KMS-11 (cell line): ENCODE measurements around the gene GRID1.

Source experiments
- H2AFZ ChIP-seq: fragments of 200-600 bp; sonication (generic); 2 replicates; pipeline ENCODE4 v1.6.1; 2016; ENCODE audit warnings: antibody characterized with exemption, mixed run types, low read depth
- H3K27ac ChIP-seq: fragments of 200-600 bp; sonication (generic); 2 replicates; pipeline ENCODE4 v1.6.1; 2016; ENCODE audit warnings: mild to moderate bottlenecking, mixed run types
- H3K27me3 ChIP-seq: fragments of 200-600 bp; sonication (generic); 2 replicates; pipeline ENCODE4 v1.6.1; 2017; ENCODE audit warnings: mild to moderate bottlenecking, low read depth, mixed run types, moderate library complexity; ENCODE audit not compliant: insufficient read depth
- H3K36me3 ChIP-seq: fragments of 200-600 bp; sonication (generic); 2 replicates; pipeline ENCODE4 v1.6.1; 2017; ENCODE audit warnings: mild to moderate bottlenecking, mixed run types; ENCODE audit not compliant: insufficient read depth
- H3K4me1 ChIP-seq: fragments of 200-600 bp; sonication (generic); 2 replicates; pipeline ENCODE4 v1.6.1; 2016; ENCODE audit warnings: mild to moderate bottlenecking, low read depth, mixed run types; ENCODE audit not compliant: poor library complexity, severe bottlenecking
- H3K4me2 ChIP-seq: fragments of 200-600 bp; sonication (generic); 2 replicates; pipeline ENCODE4 v1.7.0; 2016; ENCODE audit warnings: mild to moderate bottlenecking, mixed run types
- H3K4me3 ChIP-seq: fragments of 200-600 bp; sonication (generic); IDR thresholded peaks from 2 replicates; pipeline ENCODE4 v1.6.1; 2017; ENCODE audit warnings: low read depth, low read length, mixed read lengths; ENCODE audit not compliant: insufficient read depth
- H3K79me2 ChIP-seq: fragments of 200-600 bp; sonication (generic); 2 replicates; pipeline ENCODE4 v1.6.1; 2016; ENCODE audit warnings: low read depth, mixed run types; ENCODE audit not compliant: insufficient read depth
- H3K9ac ChIP-seq: fragments of 200-600 bp; sonication (generic); 2 replicates; pipeline ENCODE4 v1.6.1; 2016; ENCODE audit warnings: mild to moderate bottlenecking, mixed run types
- H4K20me1 ChIP-seq: fragments of 200-600 bp; sonication (generic); 2 replicates; pipeline ENCODE4 v1.6.1; 2016; ENCODE audit warnings: mild to moderate bottlenecking, mixed run types; ENCODE audit not compliant: insufficient read depth
- CTCF ChIP-seq: fragments of 200-600 bp; sonication (generic); conservative IDR thresholded peaks from 2 replicates; pipeline ENCODE4 v1.6.1; 2017; ENCODE audit warnings: low read depth, mild to moderate bottlenecking, antibody characterized with exemption, low read length, moderate library complexity, mixed read lengths

Gene GRID1

GRCh38 chr10:86189891-86190290 is 176.7 kb downstream of the GRID1 start:
- Histone ChIP-seq H3K27me3 (no peaks in the 10 kb centered on the region), H3K4me2 (no peak overlapping the region), H3K4me3 (no peak overlapping the region)

GRCh38 chr10:86188796-86189558 is 177.6 kb downstream of the GRID1 start:
- no peak overlapping the region for H3K9ac ChIP-seq
- H3K4me2 ChIP-seq = no peak overlapping the region
- no peak overlapping the region for H3K4me3 ChIP-seq
- H3K27ac ChIP-seq = no peak overlapping the region
- no peak overlapping the region for H2AFZ ChIP-seq
- no peaks in the 10 kb centered on the region for H4K20me1 ChIP-seq
- TF ChIP-seq CTCF = no peak
- no peaks in the 10 kb centered on the region for H3K4me1 ChIP-seq
- H3K36me3 ChIP-seq = no peaks in the 10 kb centered on the region
- no peaks in the 10 kb centered on the region for H3K27me3 ChIP-seq
- no peaks in the 10 kb centered on the region for H3K79me2 ChIP-seq

More at GRCh38 chr10:86189891-86190290, 176.7 kb downstream of the GRID1 start:
- Histone ChIP-seq H3K79me2 (no peaks in the 10 kb centered on the region), H2AFZ (no peak overlapping the region), H3K27ac (no peak overlapping the region), H3K9ac (no peak overlapping the region), H4K20me1 (no peaks in the 10 kb centered on the region), H3K36me3 (no peaks in the 10 kb centered on the region), H3K4me1 (no peaks in the 10 kb centered on the region)
- no peak for TF ChIP-seq CTCF

GRCh38 chr10:86188326-86188725 is 178.3 kb downstream of the GRID1 start:
- H3K79me2 ChIP-seq = no peaks in the 10 kb centered on the region
- no peak overlapping the region for H3K4me3 ChIP-seq
- no peak overlapping the region for H3K9ac ChIP-seq
- H3K27me3 ChIP-seq = no peaks in the 10 kb centered on the region
- no peak overlapping the region for H3K4me2 ChIP-seq
- H3K27ac ChIP-seq = no peak overlapping the region
- H3K36me3 ChIP-seq = no peaks in the 10 kb centered on the region
- no peak overlapping the region for H2AFZ ChIP-seq
- no peak for TF ChIP-seq CTCF
- no peaks in the 10 kb centered on the region for H4K20me1 ChIP-seq
- no peaks in the 10 kb centered on the region for H3K4me1 ChIP-seq

- H3K27me3 ChIP-seq = no peaks in the 10 kb centered on the region
- no peak overlapping the region for H3K27ac ChIP-seq
- no peaks in the 10 kb centered on the region for H4K20me1 ChIP-seq
- H3K36me3 ChIP-seq = no peaks in the 10 kb centered on the region
- H3K4me1 ChIP-seq = no peaks in the 10 kb centered on the region
- no peak overlapping the region for H3K9ac ChIP-seq
- no peak for TF ChIP-seq CTCF
- no peak overlapping the region for H2AFZ ChIP-seq
- H3K4me3 ChIP-seq = no peak overlapping the region
- no peak overlapping the region for H3K4me2 ChIP-seq
- H3K79me2 ChIP-seq = no peaks in the 10 kb centered on the region
These were observed 178.9 kb downstream of the GRID1 start for GRCh38 chr10:86187499-86188239.
